C4-2B (cell line): ENCODE measurements around the gene PSAPL1.

Source experiments
- ZFX ChIP-seq: fragments of 450-650 bp; IDR thresholded peaks from 2 replicates; pipeline ENCODE4 v1.6.1; 2017
- TF ChIP-seq, protein P1 (sequence below): fragments of 450-650 bp; conservative IDR thresholded peaks from 2 replicates; pipeline ENCODE4 v1.5.1; 2017; ENCODE audit warnings: mild to moderate bottlenecking

DNA sequence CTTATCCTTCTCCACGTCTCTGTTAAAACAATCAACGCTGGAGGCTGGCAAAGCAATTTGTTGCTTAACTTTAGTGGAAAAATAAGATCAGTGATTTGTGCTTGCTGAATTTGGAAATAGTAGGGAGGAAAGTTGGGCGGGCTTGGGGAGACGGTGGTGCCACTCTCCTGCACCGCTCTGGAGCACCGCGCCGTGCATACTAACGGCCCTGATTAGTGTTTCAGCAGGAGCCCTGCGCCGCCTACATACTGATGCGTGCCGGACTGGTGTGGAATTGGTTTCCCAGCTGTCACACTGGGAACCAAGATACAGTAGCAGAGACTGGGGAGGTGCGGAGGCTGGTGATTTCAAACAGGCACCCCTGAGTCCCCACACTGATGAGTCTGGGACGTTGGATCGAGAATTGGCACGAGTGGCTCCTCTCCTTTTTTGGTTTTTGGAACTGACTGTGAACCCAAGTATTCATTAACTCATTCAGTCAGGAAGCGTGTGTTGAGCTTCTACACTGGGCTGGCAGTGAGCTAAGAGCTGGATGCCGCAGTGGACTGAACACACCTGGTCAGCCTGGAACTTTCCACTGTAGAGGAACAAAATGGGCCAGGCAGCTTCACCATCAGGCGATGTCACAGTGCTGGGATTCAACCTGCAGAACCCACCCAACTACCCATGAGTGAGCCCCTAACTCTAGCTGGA is 29.0 kb upstream of the PSAPL1 start:
- TF ChIP-seq, protein P1, sequence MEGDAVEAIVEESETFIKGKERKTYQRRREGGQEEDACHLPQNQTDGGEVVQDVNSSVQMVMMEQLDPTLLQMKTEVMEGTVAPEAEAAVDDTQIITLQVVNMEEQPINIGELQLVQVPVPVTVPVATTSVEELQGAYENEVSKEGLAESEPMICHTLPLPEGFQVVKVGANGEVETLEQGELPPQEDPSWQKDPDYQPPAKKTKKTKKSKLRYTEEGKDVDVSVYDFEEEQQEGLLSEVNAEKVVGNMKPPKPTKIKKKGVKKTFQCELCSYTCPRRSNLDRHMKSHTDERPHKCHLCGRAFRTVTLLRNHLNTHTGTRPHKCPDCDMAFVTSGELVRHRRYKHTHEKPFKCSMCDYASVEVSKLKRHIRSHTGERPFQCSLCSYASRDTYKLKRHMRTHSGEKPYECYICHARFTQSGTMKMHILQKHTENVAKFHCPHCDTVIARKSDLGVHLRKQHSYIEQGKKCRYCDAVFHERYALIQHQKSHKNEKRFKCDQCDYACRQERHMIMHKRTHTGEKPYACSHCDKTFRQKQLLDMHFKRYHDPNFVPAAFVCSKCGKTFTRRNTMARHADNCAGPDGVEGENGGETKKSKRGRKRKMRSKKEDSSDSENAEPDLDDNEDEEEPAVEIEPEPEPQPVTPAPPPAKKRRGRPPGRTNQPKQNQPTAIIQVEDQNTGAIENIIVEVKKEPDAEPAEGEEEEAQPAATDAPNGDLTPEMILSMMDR: no peak
- TF ChIP-seq ZFX: no peak
